Measurements from ENCODE around the gene RIPOR1. TPM values are rescaled to one million over a fixed set of nuclear protein-coding genes. Genes with fewer than 3 reads are reported as not detected.

The RIPOR1 gene
- total RNA-seq, 1 donor: 25.5 TPM

DNA sequence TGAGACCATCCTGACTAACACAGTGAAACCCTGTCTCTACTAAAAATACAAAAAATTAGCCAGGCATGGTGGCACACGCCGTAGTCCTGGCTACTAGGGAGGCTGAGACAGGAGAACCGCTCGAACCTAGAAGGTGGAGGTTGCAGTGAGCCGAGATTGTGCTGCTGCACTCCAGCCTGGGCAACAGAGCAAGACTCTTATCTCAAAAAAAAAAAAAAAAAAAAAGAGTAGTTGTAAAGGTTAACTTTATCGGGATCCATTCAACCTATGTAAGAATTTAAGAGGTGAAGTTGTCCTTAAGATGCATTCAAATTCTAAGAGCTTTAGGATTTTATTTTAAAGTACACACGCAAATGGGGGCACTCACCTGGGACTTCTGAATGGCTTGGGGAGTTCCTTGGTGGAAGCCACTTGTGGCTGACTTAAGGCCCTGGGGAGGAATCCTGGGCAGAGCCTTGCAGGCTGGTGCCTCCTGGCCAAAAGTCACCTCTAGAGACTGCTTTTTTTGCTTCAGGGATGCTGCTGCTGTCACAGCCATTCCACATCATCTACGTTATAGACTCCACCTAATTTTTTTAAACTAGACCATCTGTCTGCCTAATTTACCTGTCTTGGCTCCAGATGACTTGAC is 37.0 kb downstream of the RIPOR1 start:
- TF ChIP-seq, protein P1, sequence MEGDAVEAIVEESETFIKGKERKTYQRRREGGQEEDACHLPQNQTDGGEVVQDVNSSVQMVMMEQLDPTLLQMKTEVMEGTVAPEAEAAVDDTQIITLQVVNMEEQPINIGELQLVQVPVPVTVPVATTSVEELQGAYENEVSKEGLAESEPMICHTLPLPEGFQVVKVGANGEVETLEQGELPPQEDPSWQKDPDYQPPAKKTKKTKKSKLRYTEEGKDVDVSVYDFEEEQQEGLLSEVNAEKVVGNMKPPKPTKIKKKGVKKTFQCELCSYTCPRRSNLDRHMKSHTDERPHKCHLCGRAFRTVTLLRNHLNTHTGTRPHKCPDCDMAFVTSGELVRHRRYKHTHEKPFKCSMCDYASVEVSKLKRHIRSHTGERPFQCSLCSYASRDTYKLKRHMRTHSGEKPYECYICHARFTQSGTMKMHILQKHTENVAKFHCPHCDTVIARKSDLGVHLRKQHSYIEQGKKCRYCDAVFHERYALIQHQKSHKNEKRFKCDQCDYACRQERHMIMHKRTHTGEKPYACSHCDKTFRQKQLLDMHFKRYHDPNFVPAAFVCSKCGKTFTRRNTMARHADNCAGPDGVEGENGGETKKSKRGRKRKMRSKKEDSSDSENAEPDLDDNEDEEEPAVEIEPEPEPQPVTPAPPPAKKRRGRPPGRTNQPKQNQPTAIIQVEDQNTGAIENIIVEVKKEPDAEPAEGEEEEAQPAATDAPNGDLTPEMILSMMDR (IDR thresholded peaks at IDR 0.05; ENCODE audit: insufficient read depth, low read depth, low read length): no peak
- H3K4me3 ChIP-seq (ENCODE audit: low read depth, low read length): no peak overlapping the region
- DNase-seq (ENCODE audit: low read depth): no peak

DNA sequence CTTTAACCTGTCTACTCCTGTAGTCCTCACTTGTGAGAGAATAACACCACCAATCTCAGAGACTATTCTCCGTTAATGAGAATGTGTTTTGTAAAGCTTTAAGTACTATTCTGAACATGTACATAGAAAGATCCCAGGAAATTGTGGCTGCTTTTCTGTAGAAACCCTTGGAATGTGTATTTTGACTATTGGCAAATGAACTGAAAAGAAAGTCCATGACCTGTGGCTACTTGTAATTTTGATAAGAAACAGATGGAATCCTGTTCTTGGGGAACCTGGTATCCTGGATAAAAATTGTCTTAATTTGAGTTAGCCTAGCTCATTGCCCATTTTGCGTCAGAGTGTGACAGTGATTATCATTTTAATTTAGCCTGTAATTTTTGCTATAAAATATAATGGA is 42.8 kb downstream of the RIPOR1 start:
- no peak overlapping the region for H3K4me3 ChIP-seq (ENCODE audit: low read depth, low read length)
- DNase-seq (ENCODE audit: low read depth): peak; percentile 64

DNA sequence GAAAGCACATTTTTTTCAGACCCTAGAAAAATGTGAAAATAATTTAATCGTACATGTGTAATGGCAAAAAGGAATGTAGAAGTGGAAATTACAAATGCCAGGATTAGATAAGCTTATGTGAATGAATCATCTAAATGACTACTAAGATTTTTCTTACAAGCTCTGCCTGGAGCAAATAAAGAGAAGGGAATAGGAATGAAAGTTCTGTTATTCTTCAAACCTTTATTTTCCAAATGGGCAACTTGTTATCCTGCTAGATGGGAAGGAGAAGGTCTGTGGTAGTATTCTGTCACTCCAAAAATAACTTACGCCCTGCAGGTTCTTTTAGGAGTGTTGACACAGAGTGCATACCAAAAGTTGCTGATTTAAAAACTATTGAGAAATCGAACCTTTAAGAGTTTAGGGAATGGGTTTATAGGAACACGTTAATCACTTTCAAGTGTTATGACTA is 43.4 kb downstream of the RIPOR1 start:
- H3K4me3 ChIP-seq (ENCODE audit: low read depth, low read length): no peak overlapping the region
- TF ChIP-seq, protein P1 (IDR thresholded peaks at IDR 0.05; ENCODE audit: insufficient read depth, low read depth, low read length): no peak
- peak; percentile 75 for DNase-seq (ENCODE audit: low read depth)

More for the DNA sequence above, 42.8 kb downstream of the RIPOR1 start:
- TF ChIP-seq, protein P1 (IDR thresholded peaks at IDR 0.05; ENCODE audit: insufficient read depth, low read depth, low read length): no peak

DNA sequence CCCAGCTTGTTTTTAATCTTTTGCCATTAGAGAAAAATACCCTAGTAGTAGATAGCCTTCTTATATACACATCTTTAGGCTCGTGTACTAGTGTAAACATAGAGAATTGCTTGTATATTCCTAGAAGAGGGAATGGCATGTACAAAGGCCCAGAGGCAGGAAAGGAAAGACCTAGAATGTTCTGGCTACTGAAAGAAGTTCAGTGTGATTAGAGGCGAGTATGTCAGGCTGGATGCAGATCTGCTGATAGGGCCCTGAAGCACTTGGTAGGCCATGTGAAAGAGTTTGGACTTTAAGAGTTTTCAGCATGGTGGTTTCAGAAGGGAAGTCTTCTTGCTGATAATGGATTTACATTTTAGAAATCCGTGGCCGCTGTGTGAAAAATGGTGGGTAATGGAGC is 51.1 kb downstream of the RIPOR1 start:
- no peak for DNase-seq (ENCODE audit: low read depth)
- H3K4me3 ChIP-seq (ENCODE audit: low read depth, low read length): no peak overlapping the region
- TF ChIP-seq, protein P1 (IDR thresholded peaks at IDR 0.05; ENCODE audit: insufficient read depth, low read depth, low read length): no peak

DNA sequence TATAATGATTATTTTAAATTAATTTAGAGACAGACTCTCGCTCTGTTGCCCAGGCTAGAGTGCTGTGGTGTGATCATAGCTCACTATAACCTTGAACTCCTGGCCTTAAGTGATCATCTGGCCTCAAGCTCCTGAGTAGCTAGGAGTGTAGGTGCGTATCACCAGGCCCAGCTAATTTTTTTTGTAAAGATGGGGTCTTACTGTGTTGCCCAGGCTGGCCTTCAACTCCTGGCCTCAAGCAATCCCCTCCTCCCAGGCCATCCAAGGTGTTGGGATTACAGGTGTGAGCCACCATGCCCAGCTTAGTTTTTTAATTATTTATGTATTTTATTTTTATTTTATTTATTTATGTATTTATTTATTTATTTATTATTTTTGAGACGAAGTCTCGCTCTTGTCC is 51.6 kb downstream of the RIPOR1 start:
- DNase-seq (ENCODE audit: low read depth): no peak
- TF ChIP-seq, protein P1 (IDR thresholded peaks at IDR 0.05; ENCODE audit: insufficient read depth, low read depth, low read length): no peak
- no peak overlapping the region for H3K4me3 ChIP-seq (ENCODE audit: low read depth, low read length)

DNA sequence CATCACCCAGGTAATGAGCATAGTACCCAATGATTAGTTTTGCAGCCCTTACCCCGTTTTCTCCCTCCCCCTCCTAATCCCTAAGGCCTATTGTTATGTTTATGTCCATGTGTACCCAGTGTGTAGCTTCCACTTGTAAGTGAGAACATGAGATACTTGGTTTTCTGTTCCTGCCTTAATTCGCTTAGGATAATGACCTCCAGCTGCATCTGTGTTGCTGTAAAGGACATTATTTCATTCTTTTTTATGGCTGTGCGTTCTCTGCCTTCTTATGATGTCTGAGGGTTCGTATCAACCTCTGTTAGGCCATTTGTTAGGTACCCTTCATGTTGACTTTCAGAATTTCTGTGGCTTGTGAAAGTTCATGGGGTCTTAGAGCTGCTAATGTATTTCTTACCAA is 64.7 kb downstream of the RIPOR1 start:
- TF ChIP-seq, protein P1 (IDR thresholded peaks at IDR 0.05; ENCODE audit: insufficient read depth, low read depth, low read length): no peak
- peak; percentile 17 for DNase-seq (ENCODE audit: low read depth)
- no peak overlapping the region for H3K4me3 ChIP-seq (ENCODE audit: low read depth, low read length)

DNA sequence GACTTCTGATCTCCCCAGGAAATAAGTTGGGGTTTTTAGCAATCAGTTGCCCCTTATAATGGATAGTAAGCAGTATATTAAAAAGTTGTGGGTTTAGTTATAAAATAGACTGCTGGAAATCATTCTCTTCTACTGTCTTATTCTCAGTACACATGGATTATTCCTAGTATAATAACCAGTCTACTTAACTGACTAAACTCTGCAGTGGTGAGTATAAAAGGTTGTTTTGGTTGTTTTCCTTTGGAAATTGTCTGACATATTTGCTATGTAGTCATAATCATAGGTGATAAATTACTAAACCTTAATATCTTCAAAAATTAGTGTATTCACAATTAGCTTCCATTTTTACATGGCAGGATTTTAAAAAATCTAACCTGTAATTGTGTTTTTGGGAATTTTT is 65.1 kb downstream of the RIPOR1 start:
- no peak for DNase-seq (ENCODE audit: low read depth)
- TF ChIP-seq, protein P1 (IDR thresholded peaks at IDR 0.05; ENCODE audit: insufficient read depth, low read depth, low read length): no peak

More for the DNA sequence above, 65.1 kb downstream of the RIPOR1 start:
- H3K4me3 ChIP-seq (ENCODE audit: low read depth, low read length): no peak overlapping the region
